Panc1 (cell line): ENCODE results near the gene MOCS1. TPM values are rescaled to one million over a fixed set of nuclear protein-coding genes. Genes with fewer than 3 reads are reported as not detected.

Experiments
- ATAC-seq: fragments of 200-7000 bp; cut with Tn5 transposase; 2 replicates; pipeline ENCODE4 v1.9.1; 2020; ENCODE audit warnings: mild to moderate bottlenecking, moderate library complexity
- BruUV-seq: library from RNA; stranded (reverse); fragments of 400-500 nt; replicated peaks from 2 replicates; lab custom pipeline; 2021; lab: Mats Ljungman, UMichigan
- CTCF ChIA-PET: fragments of 300-600 bp; sonication (Branson Sonifier 250); formaldehyde crosslinking; loops from one replicate; lab custom pipeline; 2022; ENCODE audit warnings: antibody characterized with exemption; lab: Charles Lee
- POLR2A ChIA-PET: fragments of 300-600 bp; sonication (Branson Sonifier 250); formaldehyde crosslinking; loops from one replicate; lab custom pipeline; 2022; ENCODE audit warnings: antibody characterized with exemption; lab: Charles Lee
- DNase-seq: peaks from one replicate; pipeline ENCODE4 v3.0.0-alpha.2; 2010; ENCODE audit warnings: low read depth, low spot score
- H3K27ac ChIP-seq: 2 replicates; pipeline ENCODE4 v1.5.1; 2011; ENCODE audit warnings: mild to moderate bottlenecking, low read length, inconsistent platforms
- H3K27me3 ChIP-seq: fragments of 200-500 bp; sonication (Bioruptor generic); 2 replicates; pipeline ENCODE4 v1.6.0; 2014; ENCODE audit warnings: low read length, inconsistent platforms; ENCODE audit not compliant: control insufficient read depth, insufficient read depth
- H3K36me3 ChIP-seq: fragments of 200-500 bp; sonication (Bioruptor generic); 2 replicates; pipeline ENCODE4 v1.5.1; 2014; ENCODE audit warnings: inconsistent platforms, mild to moderate bottlenecking, low read length, moderate library complexity; ENCODE audit not compliant: control insufficient read depth, insufficient read depth
- H3K4me1 ChIP-seq: 2 replicates; pipeline ENCODE4 v1.5.1; 2011; ENCODE audit warnings: inconsistent platforms, mild to moderate bottlenecking, low read length, moderate library complexity; ENCODE audit not compliant: control insufficient read depth, insufficient read depth
- H3K4me3 ChIP-seq, 2 experiments: 2 replicates each; pipeline ENCODE4 v1.5.1; 2011 to 2012; ENCODE audit warnings: low read depth in 2 of 2, low read length in 2 of 2, mild to moderate bottlenecking in 2 of 2, inconsistent platforms in 1 of 2, moderate library complexity in 1 of 2
- H3K9me3 ChIP-seq: fragments of 200-500 bp; sonication (Bioruptor generic); 2 replicates; pipeline ENCODE4 v1.5.1; 2014; ENCODE audit warnings: low read depth, mild to moderate bottlenecking, inconsistent platforms, low read length, moderate library complexity; ENCODE audit not compliant: control insufficient read depth, insufficient read depth
- POLR2AphosphoS5 ChIP-seq: IDR thresholded peaks from 2 replicates; pipeline ENCODE4 v1.6.1; 2012; ENCODE audit warnings: mild to moderate bottlenecking, low read depth, low read length, moderate library complexity
- SIN3A ChIP-seq: IDR thresholded peaks from 2 replicates; pipeline ENCODE4 v1.6.1; 2012; ENCODE audit warnings: low read depth, mild to moderate bottlenecking, low read length, moderate library complexity, borderline replicate concordance; ENCODE audit not compliant: insufficient read depth
- TCF7L2 ChIP-seq: IDR thresholded peaks from 2 replicates; pipeline ENCODE4 v1.6.1; 2011; ENCODE audit warnings: mild to moderate bottlenecking, low read depth, low read length, inconsistent platforms
- in situ Hi-C: cut with HindIII; loops from 2 replicates; pipeline ENCODE4 v1.10.0; 2016; ENCODE audit warnings: low sequenced_read_pairs, low pct_unique_long_range_greater_than_20kb
- intact Hi-C: fragments of 100-400 bp; cut with micrococcal nuclease; formaldehyde crosslinking; loops from one replicate; pipeline ENCODE4 v1.10.0; 2022; ENCODE audit not compliant: unreplicated experiment
- total RNA-seq: library from RNA; stranded (reverse); gene quantifications from one replicate; pipeline ENCODE4 v1.2.1, GENCODE V29; 2021; ENCODE audit not compliant: unreplicated experiment
- TF ChIP-seq, protein P1 (sequence below), 2 experiments: IDR thresholded peaks; 2 replicates each; pipeline ENCODE4 v1.6.1; 2011 to 2012; ENCODE audit warnings: low read depth in 2 of 2, control low read depth in 1 of 2, low read length in 1 of 2, mild to moderate bottlenecking in 1 of 2, moderate library complexity in 1 of 2; ENCODE audit not compliant: insufficient read depth in 1 of 2
- TF ChIP-seq, protein P2 (sequence below): fragments of 450-650 bp; IDR thresholded peaks from 2 replicates; pipeline ENCODE4 v1.5.1; 2017; ENCODE audit warnings: mild to moderate bottlenecking

The MOCS1 gene
- total RNA-seq, 1 experiment from 2014 or later, result 0.98 TPM

DNA sequence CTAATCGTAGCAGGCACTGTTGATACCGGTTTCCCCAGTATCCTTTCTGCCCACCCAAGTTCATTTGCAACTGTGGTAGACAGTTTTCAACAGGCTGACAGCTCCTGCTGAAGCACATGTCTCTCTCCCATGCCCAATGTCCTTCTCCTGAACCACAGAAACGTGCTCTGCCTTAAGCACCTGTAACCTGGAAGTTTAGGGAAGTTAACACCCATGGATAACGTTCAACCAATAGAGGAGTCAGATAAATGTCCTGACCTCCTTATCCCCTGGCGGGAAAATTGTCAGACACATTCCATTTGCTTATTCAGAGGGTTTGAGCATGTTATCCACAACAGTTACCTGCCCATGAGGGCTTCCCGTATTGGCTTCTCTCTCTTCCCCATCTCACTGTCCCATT lies 29.8 kb upstream of the MOCS1 start:
- no peak for ATAC-seq
- BruUV-seq, result no TSS peak
- no peak overlapping the region for H3K4me3 ChIP-seq
- in situ Hi-C loops (no loop called here), intact Hi-C loops (no loop called here)
- no peaks in the 10 kb centered on the region for H3K36me3 ChIP-seq
- TF ChIP-seq, protein P1, sequence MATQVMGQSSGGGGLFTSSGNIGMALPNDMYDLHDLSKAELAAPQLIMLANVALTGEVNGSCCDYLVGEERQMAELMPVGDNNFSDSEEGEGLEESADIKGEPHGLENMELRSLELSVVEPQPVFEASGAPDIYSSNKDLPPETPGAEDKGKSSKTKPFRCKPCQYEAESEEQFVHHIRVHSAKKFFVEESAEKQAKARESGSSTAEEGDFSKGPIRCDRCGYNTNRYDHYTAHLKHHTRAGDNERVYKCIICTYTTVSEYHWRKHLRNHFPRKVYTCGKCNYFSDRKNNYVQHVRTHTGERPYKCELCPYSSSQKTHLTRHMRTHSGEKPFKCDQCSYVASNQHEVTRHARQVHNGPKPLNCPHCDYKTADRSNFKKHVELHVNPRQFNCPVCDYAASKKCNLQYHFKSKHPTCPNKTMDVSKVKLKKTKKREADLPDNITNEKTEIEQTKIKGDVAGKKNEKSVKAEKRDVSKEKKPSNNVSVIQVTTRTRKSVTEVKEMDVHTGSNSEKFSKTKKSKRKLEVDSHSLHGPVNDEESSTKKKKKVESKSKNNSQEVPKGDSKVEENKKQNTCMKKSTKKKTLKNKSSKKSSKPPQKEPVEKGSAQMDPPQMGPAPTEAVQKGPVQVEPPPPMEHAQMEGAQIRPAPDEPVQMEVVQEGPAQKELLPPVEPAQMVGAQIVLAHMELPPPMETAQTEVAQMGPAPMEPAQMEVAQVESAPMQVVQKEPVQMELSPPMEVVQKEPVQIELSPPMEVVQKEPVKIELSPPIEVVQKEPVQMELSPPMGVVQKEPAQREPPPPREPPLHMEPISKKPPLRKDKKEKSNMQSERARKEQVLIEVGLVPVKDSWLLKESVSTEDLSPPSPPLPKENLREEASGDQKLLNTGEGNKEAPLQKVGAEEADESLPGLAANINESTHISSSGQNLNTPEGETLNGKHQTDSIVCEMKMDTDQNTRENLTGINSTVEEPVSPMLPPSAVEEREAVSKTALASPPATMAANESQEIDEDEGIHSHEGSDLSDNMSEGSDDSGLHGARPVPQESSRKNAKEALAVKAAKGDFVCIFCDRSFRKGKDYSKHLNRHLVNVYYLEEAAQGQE (IDR thresholded peaks at IDR 0.05; ENCODE audit: insufficient read depth in 1 of 2, low read depth in 2 of 2, low read length in 1 of 2), result no peak
- TF ChIP-seq TCF7L2 (no peak), POLR2AphosphoS5 (no peak)
- TF ChIP-seq, protein P2, sequence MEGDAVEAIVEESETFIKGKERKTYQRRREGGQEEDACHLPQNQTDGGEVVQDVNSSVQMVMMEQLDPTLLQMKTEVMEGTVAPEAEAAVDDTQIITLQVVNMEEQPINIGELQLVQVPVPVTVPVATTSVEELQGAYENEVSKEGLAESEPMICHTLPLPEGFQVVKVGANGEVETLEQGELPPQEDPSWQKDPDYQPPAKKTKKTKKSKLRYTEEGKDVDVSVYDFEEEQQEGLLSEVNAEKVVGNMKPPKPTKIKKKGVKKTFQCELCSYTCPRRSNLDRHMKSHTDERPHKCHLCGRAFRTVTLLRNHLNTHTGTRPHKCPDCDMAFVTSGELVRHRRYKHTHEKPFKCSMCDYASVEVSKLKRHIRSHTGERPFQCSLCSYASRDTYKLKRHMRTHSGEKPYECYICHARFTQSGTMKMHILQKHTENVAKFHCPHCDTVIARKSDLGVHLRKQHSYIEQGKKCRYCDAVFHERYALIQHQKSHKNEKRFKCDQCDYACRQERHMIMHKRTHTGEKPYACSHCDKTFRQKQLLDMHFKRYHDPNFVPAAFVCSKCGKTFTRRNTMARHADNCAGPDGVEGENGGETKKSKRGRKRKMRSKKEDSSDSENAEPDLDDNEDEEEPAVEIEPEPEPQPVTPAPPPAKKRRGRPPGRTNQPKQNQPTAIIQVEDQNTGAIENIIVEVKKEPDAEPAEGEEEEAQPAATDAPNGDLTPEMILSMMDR, result no peak
- no peak overlapping the region for H3K27ac ChIP-seq
- H3K27me3 ChIP-seq, result no peaks in the 10 kb centered on the region
- no peak for DNase-seq
- no peaks in the 10 kb centered on the region for H3K4me1 ChIP-seq
- no peaks in the 10 kb centered on the region for H3K9me3 ChIP-seq
- CTCF ChIA-PET, result no interaction called here
- POLR2A ChIA-PET, result no interaction called here

DNA sequence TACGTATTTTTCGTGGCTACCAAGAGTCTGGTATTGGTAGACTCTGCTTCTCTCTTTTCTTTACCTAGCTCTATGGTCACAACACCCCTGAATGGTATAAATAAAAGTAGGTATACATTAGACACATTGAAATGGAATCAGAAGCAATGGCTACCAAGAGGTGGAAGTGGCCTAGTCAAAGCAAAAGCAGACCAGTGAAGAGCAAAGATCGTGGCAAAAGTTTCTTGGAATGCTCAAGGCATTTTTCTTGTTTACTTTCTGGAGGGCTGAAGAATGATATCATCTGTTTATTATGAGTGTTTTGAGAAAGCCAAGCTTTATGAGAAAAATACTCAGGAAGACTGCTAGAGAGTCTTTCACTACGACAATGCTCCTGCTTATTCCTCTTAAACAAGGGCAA lies 28.6 kb upstream of the MOCS1 start:
- DNase-seq (no peak), ATAC-seq (no peak)
- in situ Hi-C loops, result no loop called here
- BruUV-seq, result no TSS peak
- no peaks in the 10 kb centered on the region for H3K9me3 ChIP-seq
- CTCF ChIA-PET, result no interaction called here
- intact Hi-C loops, result no loop called here
- no peaks in the 10 kb centered on the region for H3K4me1 ChIP-seq
- H3K4me3 ChIP-seq, result no peak overlapping the region
- POLR2A ChIA-PET, result no interaction called here
- no peak overlapping the region for H3K27ac ChIP-seq
- TF ChIP-seq POLR2AphosphoS5 (no peak), TCF7L2 (no peak), SIN3A (no peak)
- TF ChIP-seq, protein P1 (IDR thresholded peaks at IDR 0.05; ENCODE audit: insufficient read depth in 1 of 2, low read depth in 2 of 2, low read length in 1 of 2), result no peak
- TF ChIP-seq, protein P2, result no peak
- H3K36me3 ChIP-seq, result no peaks in the 10 kb centered on the region
- H3K27me3 ChIP-seq, result no peaks in the 10 kb centered on the region
